ENCODE data around the gene EDDM13.
A peak's percentile ranks its signal among the peaks of the same experiment; 100 is the strongest.
"Not testable (repeated sequence)": the region's sequence is repeated elsewhere in the genome, so short reads cannot be mapped to it uniquely, and the experiment has no call there.

The EDDM13 gene

GRCh38 chr19:56332695-56333094, 60.1 kb downstream of the EDDM13 start:
- TF ChIP-seq CTCF (conservative IDR thresholded peaks at IDR 0.05; ENCODE audit: low read length) (no peak), EZH2phosphoT487 (IDR thresholded peaks at IDR 0.05; ENCODE audit: borderline replicate concordance) (no peak)
- H3K4me1 ChIP-seq (ENCODE audit: insufficient read depth, low read length, poor library complexity, severe bottlenecking), result no peaks in the 10 kb centered on the region
- H2AFZ ChIP-seq (ENCODE audit: low read length), result no peak overlapping the region
- H4K20me1 ChIP-seq (ENCODE audit: insufficient read depth, low read length, poor library complexity, severe bottlenecking), result no peaks in the 10 kb centered on the region
- no peak overlapping the region for H3K4me2 ChIP-seq (ENCODE audit: low read depth, low read length, poor library complexity, severe bottlenecking)
- no peaks in the 10 kb centered on the region for H3K9me3 ChIP-seq (ENCODE audit: insufficient read depth, low read depth, low read length)
- H3K79me2 ChIP-seq (ENCODE audit: insufficient read depth, low read length), result no peaks in the 10 kb centered on the region
- no peak overlapping the region for H3K4me3 ChIP-seq (ENCODE audit: low read length, poor library complexity, severe bottlenecking)
- no peaks in the 10 kb centered on the region for H3K9me2 ChIP-seq (replicated peaks; ENCODE audit: low read depth, low read length)
- H3K36me3 ChIP-seq (ENCODE audit: insufficient read depth, low read length), result no peaks in the 10 kb centered on the region
- H3K27me3 ChIP-seq (ENCODE audit: insufficient read depth, low read length, poor library complexity, severe bottlenecking), result no peaks in the 10 kb centered on the region
- H3F3A ChIP-seq (ENCODE audit: low read depth), result no peaks in the 10 kb centered on the region
- no peak overlapping the region for H3K9ac ChIP-seq (ENCODE audit: low read depth, low read length, poor library complexity, severe bottlenecking)

DNA sequence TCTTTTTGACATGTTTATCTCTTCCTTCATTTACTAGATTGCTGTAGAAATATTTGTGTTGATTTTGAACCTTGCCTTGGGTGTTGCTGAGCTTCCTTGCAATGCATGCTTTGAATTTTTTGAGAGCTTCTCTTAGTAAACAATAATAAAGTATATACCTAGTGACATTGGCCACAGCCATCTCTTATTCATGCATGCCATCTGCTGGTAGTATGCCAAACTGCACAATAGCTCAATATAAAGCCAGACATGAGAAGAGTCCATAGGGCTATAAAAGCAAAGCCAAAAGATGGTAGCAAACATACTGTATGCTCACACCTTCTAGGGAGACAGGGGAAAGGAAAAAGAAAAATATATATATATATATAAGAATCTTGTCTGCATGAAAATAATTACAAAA, 61.0 kb downstream of the EDDM13 start:
- no peaks in the 10 kb centered on the region for H3K4me1 ChIP-seq (ENCODE audit: insufficient read depth, low read length, poor library complexity, severe bottlenecking)
- no peaks in the 10 kb centered on the region for H3K79me2 ChIP-seq (ENCODE audit: insufficient read depth, low read length)
- TF ChIP-seq EZH2phosphoT487 (IDR thresholded peaks at IDR 0.05; ENCODE audit: borderline replicate concordance), result no peak
- TF ChIP-seq CTCF (conservative IDR thresholded peaks at IDR 0.05; ENCODE audit: low read length), result peak; percentile 90
- no peaks in the 10 kb centered on the region for H3F3A ChIP-seq (ENCODE audit: low read depth)
- H3K9me2 ChIP-seq (replicated peaks; ENCODE audit: low read depth, low read length), result no peaks in the 10 kb centered on the region
- H3K36me3 ChIP-seq (ENCODE audit: insufficient read depth, low read length), result no peaks in the 10 kb centered on the region
- H2AFZ ChIP-seq (ENCODE audit: low read length), result no peak overlapping the region
- H3K4me3 ChIP-seq (ENCODE audit: low read length, poor library complexity, severe bottlenecking), result no peak overlapping the region
- no peaks in the 10 kb centered on the region for H3K27me3 ChIP-seq (ENCODE audit: insufficient read depth, low read length, poor library complexity, severe bottlenecking)
- no peak overlapping the region for H3K9ac ChIP-seq (ENCODE audit: low read depth, low read length, poor library complexity, severe bottlenecking)
- no peak overlapping the region for H3K4me2 ChIP-seq (ENCODE audit: low read depth, low read length, poor library complexity, severe bottlenecking)
- H4K20me1 ChIP-seq (ENCODE audit: insufficient read depth, low read length, poor library complexity, severe bottlenecking), result no peaks in the 10 kb centered on the region
- no peaks in the 10 kb centered on the region for H3K9me3 ChIP-seq (ENCODE audit: insufficient read depth, low read depth, low read length)

DNA sequence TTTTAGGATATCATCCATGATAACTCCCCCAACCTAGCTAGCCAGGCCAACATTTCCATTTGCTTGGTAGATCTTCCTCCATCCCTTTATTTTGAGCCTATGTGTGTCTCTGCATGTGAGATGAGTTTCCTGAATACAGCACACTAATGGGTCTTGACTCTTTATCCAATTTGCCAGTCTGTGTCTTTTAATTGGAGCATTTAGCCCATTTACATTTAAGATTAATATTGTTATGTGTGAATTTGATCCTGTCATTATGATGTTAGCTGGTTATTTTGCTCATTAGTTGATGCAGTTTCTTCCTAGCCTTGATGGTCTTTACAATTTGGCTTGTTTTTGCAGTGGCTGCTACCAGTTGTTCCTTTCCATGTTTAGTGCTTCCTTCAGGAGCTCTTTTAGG, 62.8 kb downstream of the EDDM13 start:
- H3K4me2 ChIP-seq (ENCODE audit: low read depth, low read length, poor library complexity, severe bottlenecking); H3K9me3 ChIP-seq (ENCODE audit: insufficient read depth, low read depth, low read length); H2AFZ ChIP-seq (ENCODE audit: low read length); H3K79me2 ChIP-seq (ENCODE audit: insufficient read depth, low read length); H3K9ac ChIP-seq (ENCODE audit: low read depth, low read length, poor library complexity, severe bottlenecking); H3K4me1 ChIP-seq (ENCODE audit: insufficient read depth, low read length, poor library complexity, severe bottlenecking); H3F3A ChIP-seq (ENCODE audit: low read depth); H3K4me3 ChIP-seq (ENCODE audit: low read length, poor library complexity, severe bottlenecking); H4K20me1 ChIP-seq (ENCODE audit: insufficient read depth, low read length, poor library complexity, severe bottlenecking); H3K36me3 ChIP-seq (ENCODE audit: insufficient read depth, low read length); H3K27me3 ChIP-seq (ENCODE audit: insufficient read depth, low read length, poor library complexity, severe bottlenecking); H3K9me2 ChIP-seq (replicated peaks; ENCODE audit: low read depth, low read length): not testable (repeated sequence)

GRCh38 chr19:56337077-56337476, 64.5 kb downstream of the EDDM13 start:
- not testable (repeated sequence) for H3K36me3 ChIP-seq (ENCODE audit: insufficient read depth, low read length); H3F3A ChIP-seq (ENCODE audit: low read depth); H3K4me2 ChIP-seq (ENCODE audit: low read depth, low read length, poor library complexity, severe bottlenecking); H3K79me2 ChIP-seq (ENCODE audit: insufficient read depth, low read length); H4K20me1 ChIP-seq (ENCODE audit: insufficient read depth, low read length, poor library complexity, severe bottlenecking); H3K4me1 ChIP-seq (ENCODE audit: insufficient read depth, low read length, poor library complexity, severe bottlenecking); H3K4me3 ChIP-seq (ENCODE audit: low read length, poor library complexity, severe bottlenecking); H3K9ac ChIP-seq (ENCODE audit: low read depth, low read length, poor library complexity, severe bottlenecking); H3K9me3 ChIP-seq (ENCODE audit: insufficient read depth, low read depth, low read length); H3K27me3 ChIP-seq (ENCODE audit: insufficient read depth, low read length, poor library complexity, severe bottlenecking); H2AFZ ChIP-seq (ENCODE audit: low read length); H3K9me2 ChIP-seq (replicated peaks; ENCODE audit: low read depth, low read length)

- peaks cover 12% of the 10 kb centered on the region; the same call in 1 of the 2 replicates for H3K9me3 ChIP-seq (ENCODE audit: insufficient read depth, low read depth, low read length)
- H3K9ac ChIP-seq (ENCODE audit: low read depth, low read length, poor library complexity, severe bottlenecking); H2AFZ ChIP-seq (ENCODE audit: low read length); H3K27me3 ChIP-seq (ENCODE audit: insufficient read depth, low read length, poor library complexity, severe bottlenecking); H3K9me2 ChIP-seq (replicated peaks; ENCODE audit: low read depth, low read length); H3K4me1 ChIP-seq (ENCODE audit: insufficient read depth, low read length, poor library complexity, severe bottlenecking); H3K79me2 ChIP-seq (ENCODE audit: insufficient read depth, low read length); H4K20me1 ChIP-seq (ENCODE audit: insufficient read depth, low read length, poor library complexity, severe bottlenecking); H3K4me2 ChIP-seq (ENCODE audit: low read depth, low read length, poor library complexity, severe bottlenecking); H3K4me3 ChIP-seq (ENCODE audit: low read length, poor library complexity, severe bottlenecking); H3F3A ChIP-seq (ENCODE audit: low read depth); H3K36me3 ChIP-seq (ENCODE audit: insufficient read depth, low read length): not testable (repeated sequence)
Measured at GRCh38 chr19:56339031-56339430, 66.5 kb downstream of the EDDM13 start.
